Glutamatergic neuron (in vitro differentiated cells): Measurements from ENCODE around the gene UGGT2. TPM values are rescaled to one million over a fixed set of nuclear protein-coding genes. Genes with fewer than 3 reads are reported as not detected.
"Not testable (repeated sequence)": the region's sequence is repeated elsewhere in the genome, so short reads cannot be mapped to it uniquely, and the experiment has no call there.

ENCODE experiments used
- DNase-seq: peaks from one replicate; pipeline ENCODE4 v3.0.0; 2022
- H3K27ac Mint-ChIP-seq: one replicate; pipeline ENCODE4 v1.8.0; 2020; ENCODE audit warnings: mild to moderate bottlenecking, mixed read lengths, inconsistent platforms; ENCODE audit not compliant: unreplicated experiment
- H3K27me3 Mint-ChIP-seq: one replicate; pipeline ENCODE4 v1.8.0; 2020; ENCODE audit warnings: mild to moderate bottlenecking, moderate library complexity, mixed read lengths, inconsistent platforms; ENCODE audit not compliant: unreplicated experiment
- H3K36me3 Mint-ChIP-seq: one replicate; pipeline ENCODE4 v1.8.0; 2020; ENCODE audit warnings: mild to moderate bottlenecking, mixed read lengths, inconsistent platforms; ENCODE audit not compliant: unreplicated experiment
- H3K4me1 Mint-ChIP-seq: one replicate; pipeline ENCODE4 v1.8.0; 2020; ENCODE audit warnings: mild to moderate bottlenecking, low read depth, mixed read lengths, inconsistent platforms; ENCODE audit not compliant: unreplicated experiment
- H3K4me3 Mint-ChIP-seq: one replicate; pipeline ENCODE4 v1.8.0; 2020; ENCODE audit warnings: mild to moderate bottlenecking, mixed read lengths, inconsistent platforms; ENCODE audit not compliant: unreplicated experiment
- H3K9me3 Mint-ChIP-seq: one replicate; pipeline ENCODE4 v1.8.0; 2020; ENCODE audit warnings: mild to moderate bottlenecking, moderate library complexity, mixed read lengths, inconsistent platforms; ENCODE audit not compliant: unreplicated experiment
- total RNA-seq: library from RNA; stranded (reverse); fragmentation: NEBNext Ultra II Directional; extraction: Animal tissue kit (Norgen Biotek cat#: 25700); gene quantifications from one replicate; pipeline ENCODE4 v1.2.1, GENCODE V29; 2021; ENCODE audit not compliant: unreplicated experiment
- TF ChIP-seq, protein P1 (sequence below): fragments of 200-600 bp; sonication (generic); IDR thresholded peaks from one replicate; pipeline ENCODE4 v1.5.0; 2021; ENCODE audit not compliant: partially characterized antibody, unreplicated experiment

The UGGT2 gene
- total RNA-seq, 1 donor from 2014 or later: 34.6 TPM

DNA sequence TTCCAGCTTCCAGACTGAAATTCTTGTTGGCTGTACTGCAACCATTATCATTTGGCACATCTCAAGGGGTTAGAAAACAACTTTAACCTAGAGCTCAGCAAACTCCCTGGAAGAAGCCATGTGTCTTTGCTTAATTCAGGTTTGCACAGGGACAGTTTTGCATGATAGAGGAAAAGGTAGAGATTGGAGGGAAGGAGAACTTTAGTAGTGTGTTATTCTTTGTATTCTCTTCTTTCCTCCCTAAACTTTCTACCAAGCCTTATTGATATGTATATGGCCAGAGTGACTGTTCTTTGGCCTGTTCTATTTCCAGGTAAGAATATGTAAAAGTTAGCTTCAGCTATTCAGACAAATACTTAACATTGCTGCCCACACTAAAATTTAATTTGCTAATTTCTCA lies 53.1 kb downstream of the UGGT2 start:
- H3K36me3 Mint-ChIP-seq: no peaks in the 10 kb centered on the region
- no peaks in the 10 kb centered on the region for H3K9me3 Mint-ChIP-seq
- H3K27me3 Mint-ChIP-seq: no peaks in the 10 kb centered on the region
- no peak overlapping the region for H3K4me3 Mint-ChIP-seq
- TF ChIP-seq, protein P1, sequence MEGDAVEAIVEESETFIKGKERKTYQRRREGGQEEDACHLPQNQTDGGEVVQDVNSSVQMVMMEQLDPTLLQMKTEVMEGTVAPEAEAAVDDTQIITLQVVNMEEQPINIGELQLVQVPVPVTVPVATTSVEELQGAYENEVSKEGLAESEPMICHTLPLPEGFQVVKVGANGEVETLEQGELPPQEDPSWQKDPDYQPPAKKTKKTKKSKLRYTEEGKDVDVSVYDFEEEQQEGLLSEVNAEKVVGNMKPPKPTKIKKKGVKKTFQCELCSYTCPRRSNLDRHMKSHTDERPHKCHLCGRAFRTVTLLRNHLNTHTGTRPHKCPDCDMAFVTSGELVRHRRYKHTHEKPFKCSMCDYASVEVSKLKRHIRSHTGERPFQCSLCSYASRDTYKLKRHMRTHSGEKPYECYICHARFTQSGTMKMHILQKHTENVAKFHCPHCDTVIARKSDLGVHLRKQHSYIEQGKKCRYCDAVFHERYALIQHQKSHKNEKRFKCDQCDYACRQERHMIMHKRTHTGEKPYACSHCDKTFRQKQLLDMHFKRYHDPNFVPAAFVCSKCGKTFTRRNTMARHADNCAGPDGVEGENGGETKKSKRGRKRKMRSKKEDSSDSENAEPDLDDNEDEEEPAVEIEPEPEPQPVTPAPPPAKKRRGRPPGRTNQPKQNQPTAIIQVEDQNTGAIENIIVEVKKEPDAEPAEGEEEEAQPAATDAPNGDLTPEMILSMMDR: no peak
- peaks cover 25% of the 10 kb centered on the region for H3K4me1 Mint-ChIP-seq
- DNase-seq: no peak
- no peak overlapping the region for H3K27ac Mint-ChIP-seq

DNA sequence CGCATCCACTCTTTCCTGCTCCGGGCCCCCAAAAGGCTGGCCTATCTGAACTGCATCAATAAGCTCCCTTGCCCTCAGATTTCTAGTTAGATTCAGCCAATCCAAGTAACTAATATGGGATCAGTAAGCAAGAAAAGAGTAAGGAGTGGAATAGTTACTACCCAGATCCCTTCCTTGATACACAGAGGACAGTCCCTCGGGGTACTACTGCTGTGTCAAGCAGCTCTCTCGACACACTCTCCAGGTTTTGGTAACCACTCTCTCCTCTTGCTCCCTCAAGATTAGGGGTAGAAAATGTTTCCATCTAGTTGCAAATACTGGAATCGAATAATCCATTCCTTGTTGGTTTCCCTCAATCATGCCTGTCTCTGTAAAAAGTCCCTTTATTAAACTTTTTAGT lies 65.4 kb downstream of the UGGT2 start:
- H3K4me1 Mint-ChIP-seq: peaks cover 5% of the 10 kb centered on the region
- H3K27me3 Mint-ChIP-seq: no peaks in the 10 kb centered on the region
- no peaks in the 10 kb centered on the region for H3K36me3 Mint-ChIP-seq
- H3K9me3 Mint-ChIP-seq: peaks cover 2% of the 10 kb centered on the region
- TF ChIP-seq, protein P1: no peak
- H3K4me3 Mint-ChIP-seq: no peak overlapping the region
- H3K27ac Mint-ChIP-seq: no peak overlapping the region
- DNase-seq: no peak

GRCh38 chr13:95982144-95982543 lies 71.1 kb downstream of the UGGT2 start:
- no peak for DNase-seq
- Mint-ChIP-seq H3K36me3 (peaks cover 2% of the 10 kb centered on the region), H3K4me3 (no peak overlapping the region), H3K9me3 (no peaks in the 10 kb centered on the region), H3K27ac (no peak overlapping the region), H3K4me1 (no peaks in the 10 kb centered on the region), H3K27me3 (peaks cover 1% of the 10 kb centered on the region)
- TF ChIP-seq, protein P1: no peak

DNA sequence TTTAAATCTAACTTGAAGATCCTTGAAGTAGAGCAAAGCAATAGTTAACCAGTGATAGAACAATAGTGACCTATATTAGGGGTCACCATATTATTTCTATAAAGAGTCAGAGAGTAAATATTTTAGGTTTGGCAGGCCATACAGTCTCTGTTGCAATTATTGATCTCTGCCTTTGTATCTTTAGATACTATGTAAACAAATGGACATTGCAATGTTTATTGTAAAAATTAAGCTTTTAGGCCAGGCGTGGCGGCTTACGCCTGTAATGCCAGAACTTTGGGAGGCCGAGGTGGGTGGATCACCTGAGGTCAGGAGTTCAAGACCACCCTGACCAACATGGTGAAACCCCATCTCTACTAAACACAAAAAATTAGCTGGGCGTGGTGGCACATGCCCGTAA lies 80.5 kb downstream of the UGGT2 start:
- H3K4me3 Mint-ChIP-seq, H3K4me1 Mint-ChIP-seq, DNase-seq, H3K27me3 Mint-ChIP-seq, H3K9me3 Mint-ChIP-seq, H3K27ac Mint-ChIP-seq, H3K36me3 Mint-ChIP-seq: not testable (repeated sequence)

DNA sequence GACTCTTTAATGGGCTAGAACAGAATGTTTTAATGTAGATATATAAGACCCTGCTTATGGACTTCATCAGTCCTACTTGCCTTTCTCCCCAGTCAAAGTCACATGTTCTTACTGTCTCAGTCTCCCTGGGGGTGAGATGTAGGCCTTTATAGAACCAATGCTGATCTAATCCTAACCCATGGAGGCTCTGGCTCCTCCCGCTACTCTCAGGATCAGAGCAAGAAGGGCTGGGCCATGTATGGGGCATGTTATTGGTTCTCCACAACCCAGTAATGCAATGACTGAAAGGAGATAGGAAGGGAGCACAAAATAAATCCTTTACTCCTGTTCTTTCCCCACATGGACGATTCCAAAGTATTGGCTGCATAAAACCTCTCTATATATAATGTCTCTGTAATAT lies 82.3 kb downstream of the UGGT2 start:
- no peaks in the 10 kb centered on the region for H3K27me3 Mint-ChIP-seq
- H3K4me3 Mint-ChIP-seq: no peak overlapping the region
- H3K27ac Mint-ChIP-seq: no peak overlapping the region
- no peaks in the 10 kb centered on the region for H3K4me1 Mint-ChIP-seq
- DNase-seq: no peak
- no peaks in the 10 kb centered on the region for H3K9me3 Mint-ChIP-seq
- H3K36me3 Mint-ChIP-seq: no peaks in the 10 kb centered on the region
- TF ChIP-seq, protein P1: no peak

DNA sequence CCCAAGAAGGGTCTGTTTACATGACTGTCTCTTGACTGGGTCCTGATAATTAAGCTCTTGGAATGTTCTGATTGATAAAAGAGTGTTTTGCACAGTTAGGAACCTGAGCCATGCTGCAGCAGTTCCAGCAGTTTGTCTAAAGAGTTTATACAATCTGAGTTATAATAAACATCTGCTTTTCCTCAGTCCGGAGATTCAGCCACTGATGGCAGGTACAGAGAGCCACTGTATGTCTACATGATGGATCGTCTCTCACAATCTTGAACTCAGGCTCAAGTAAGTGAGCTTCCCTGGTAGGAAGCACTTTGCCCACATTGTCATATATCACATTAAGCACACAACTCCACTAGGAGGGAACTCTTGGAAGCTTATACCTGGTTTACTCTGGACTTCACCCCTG lies 84.3 kb downstream of the UGGT2 start:
- Mint-ChIP-seq H3K36me3 (no peaks in the 10 kb centered on the region), H3K9me3 (no peaks in the 10 kb centered on the region), H3K4me3 (no peak overlapping the region), H3K4me1 (no peaks in the 10 kb centered on the region), H3K27ac (no peak overlapping the region), H3K27me3 (no peaks in the 10 kb centered on the region)
- TF ChIP-seq, protein P1: no peak
- DNase-seq: no peak
